Activated CD8-positive, alpha-beta memory T cell treated with anti-CD3 and anti-CD28 coated beads for 24 hours (primary cell): Measurements from ENCODE around the gene ZFYVE28.
"Not testable (repeated sequence)": the region's sequence is repeated elsewhere in the genome, so short reads cannot be mapped to it uniquely, and the experiment has no call there.

Source experiments
- DNase-seq: peaks from one replicate; pipeline ENCODE4 v3.0.0-alpha.2; 2020

ZFYVE28 gene

GRCh38 chr4:2417765-2418649, at the start of gene ZFYVE28:
ZFYVE28 (minus strand) TSS chr4:2418645; CDS start chr4:2418323, 322 bp downstream.
- peak; percentile 67 for DNase-seq

GRCh38 chr4:2465544-2465943, 47.1 kb upstream of the ZFYVE28 start:
- DNase-seq, result not testable (repeated sequence)

GRCh38 chr4:2465032-2465431, 46.6 kb upstream of the ZFYVE28 start:
- no peak for DNase-seq

- DNase-seq, result peak; percentile 68
Measured at GRCh38 chr4:2462992-2463762, 44.7 kb upstream of the ZFYVE28 start.

GRCh38 chr4:2462218-2462991, 44.0 kb upstream of the ZFYVE28 start:
- DNase-seq, result peak; percentile 86

GRCh38 chr4:2461246-2461960, 43.0 kb upstream of the ZFYVE28 start:
- no peak for DNase-seq

GRCh38 chr4:2459589-2460349, 41.3 kb upstream of the ZFYVE28 start:
- no peak for DNase-seq

- no peak for DNase-seq
Measured at GRCh38 chr4:2458546-2459491, 40.4 kb upstream of the ZFYVE28 start.

- DNase-seq, result no peak
Measured at GRCh38 chr4:2457481-2458295, 39.2 kb upstream of the ZFYVE28 start.

- no peak for DNase-seq
Measured at GRCh38 chr4:2451821-2452785, 33.7 kb upstream of the ZFYVE28 start.

- no peak for DNase-seq
Measured at GRCh38 chr4:2451036-2451520, 32.6 kb upstream of the ZFYVE28 start.

- DNase-seq, result no peak
Measured at GRCh38 chr4:2450394-2451035, 32.1 kb upstream of the ZFYVE28 start.

- no peak for DNase-seq
Measured at GRCh38 chr4:2449511-2450392, 31.3 kb upstream of the ZFYVE28 start.

- no peak for DNase-seq
Measured at GRCh38 chr4:2449051-2449450, 30.6 kb upstream of the ZFYVE28 start.

GRCh38 chr4:2448589-2448988, 30.1 kb upstream of the ZFYVE28 start:
- no peak for DNase-seq
